HG02678 (cell line): ENCODE measurements around the gene THSD7B.

Experiments
- ATAC-seq: cut with Tn5 transposase; IDR thresholded peaks from one replicate; pipeline ENCODE4 v1.9.1; 2021; ENCODE audit warnings: mild to moderate bottlenecking, moderate library complexity; ENCODE audit not compliant: unreplicated experiment

Gene THSD7B

GRCh38 chr2:137138263-137138662, 372.9 kb downstream of the THSD7B start:
- no peak for ATAC-seq

GRCh38 chr2:137151731-137152130, 386.4 kb downstream of the THSD7B start:
- no peak for ATAC-seq

DNA sequence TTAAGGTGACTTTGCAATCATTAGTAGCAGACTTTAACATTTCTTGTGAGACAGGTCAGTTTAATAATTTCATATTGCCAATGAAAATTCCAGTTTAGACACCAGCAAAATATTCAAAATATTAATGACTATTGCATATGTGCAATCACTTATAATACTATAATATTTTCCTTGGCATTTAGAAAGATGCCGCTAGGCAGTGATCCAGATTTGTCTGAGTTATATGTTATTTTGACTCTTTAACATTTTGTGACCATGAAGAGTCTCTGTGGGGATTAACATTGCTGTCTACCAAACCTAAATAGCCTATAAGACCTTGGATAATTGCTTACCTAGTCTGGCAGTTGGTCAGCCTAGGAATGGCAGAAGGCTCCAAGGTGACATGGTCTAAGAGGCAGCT, 389.6 kb downstream of the THSD7B start:
- ATAC-seq = no peak

DNA sequence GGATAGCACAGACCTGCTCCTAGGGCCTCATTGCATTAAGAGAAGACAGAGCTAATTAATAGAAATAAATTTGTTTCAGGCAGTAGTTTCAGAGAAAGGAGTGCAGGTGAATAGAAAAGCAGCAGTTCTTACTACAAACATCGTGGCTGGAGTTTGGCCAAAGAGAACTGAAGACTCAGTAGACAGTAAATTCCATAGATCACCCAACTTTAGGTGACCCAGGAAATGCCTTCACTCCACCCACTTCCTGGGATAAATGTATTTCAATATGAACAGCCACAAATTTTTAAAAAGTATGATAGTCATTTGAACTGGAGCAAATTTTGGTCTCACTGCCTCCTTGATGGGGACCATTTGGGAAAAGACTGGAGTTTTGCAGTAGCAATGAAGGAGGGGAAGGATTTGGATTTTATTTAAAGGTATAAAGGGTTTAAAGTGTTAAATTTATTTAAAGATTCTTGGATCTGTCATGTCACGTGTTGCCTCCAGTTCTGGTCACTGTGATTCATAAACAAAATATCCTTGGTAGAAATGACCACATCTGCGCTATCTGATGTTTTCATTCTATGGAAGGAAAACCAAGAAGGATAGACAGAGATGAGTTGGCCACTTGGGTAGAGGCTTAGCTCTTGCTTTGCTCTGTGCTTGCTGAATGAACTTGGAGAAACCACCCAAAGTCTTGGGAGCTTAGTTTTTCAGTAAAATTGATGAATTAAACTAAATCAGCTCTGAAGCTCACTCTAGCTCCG, 390.2 kb downstream of the THSD7B start:
- ATAC-seq = no peak

- no peak for ATAC-seq
These were observed 391.0 kb downstream of the THSD7B start for GRCh38 chr2:137156221-137156844.

DNA sequence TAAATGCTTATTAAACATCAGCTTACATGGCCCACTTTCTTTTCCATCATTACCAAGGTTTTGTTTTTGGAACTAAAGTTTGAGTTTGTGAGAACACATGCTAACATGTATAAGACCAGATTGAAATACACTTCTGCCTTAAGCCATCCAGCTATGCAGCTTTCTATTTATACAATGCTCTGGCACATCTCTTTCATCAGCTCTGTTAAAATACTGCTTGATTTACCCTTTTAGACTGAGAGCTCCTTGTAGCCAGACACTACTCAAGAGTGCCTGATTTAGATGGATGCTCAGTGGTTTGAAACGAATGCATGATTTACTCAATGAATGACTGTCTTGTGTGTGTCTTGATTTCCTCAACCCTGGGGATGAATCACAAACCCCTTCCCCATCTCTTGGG, 392.5 kb downstream of the THSD7B start:
- no peak for ATAC-seq

DNA sequence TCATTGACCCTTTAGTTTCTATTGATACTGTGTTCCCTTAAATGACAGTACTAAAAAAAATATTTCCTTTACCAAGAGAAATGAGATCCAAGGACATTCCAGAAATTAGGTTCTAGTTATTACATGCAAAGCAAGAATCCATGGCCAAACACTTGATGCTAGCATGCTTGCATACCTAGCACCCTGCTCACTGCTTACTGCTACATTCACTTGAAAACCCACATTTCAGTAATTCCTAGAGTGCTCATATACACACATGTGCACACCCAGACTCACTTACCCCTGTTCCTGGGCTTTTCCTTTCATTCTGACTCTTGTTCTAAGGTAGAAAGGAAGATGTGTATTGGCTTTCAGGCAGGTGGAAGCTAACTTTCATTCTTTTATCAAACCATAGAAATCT, 395.9 kb downstream of the THSD7B start:
- ATAC-seq = no peak

- ATAC-seq = no peak
These were observed 400.6 kb downstream of the THSD7B start for GRCh38 chr2:137165968-137166367.

GRCh38 chr2:137167651-137168050, 402.3 kb downstream of the THSD7B start:
- ATAC-seq = no peak

DNA sequence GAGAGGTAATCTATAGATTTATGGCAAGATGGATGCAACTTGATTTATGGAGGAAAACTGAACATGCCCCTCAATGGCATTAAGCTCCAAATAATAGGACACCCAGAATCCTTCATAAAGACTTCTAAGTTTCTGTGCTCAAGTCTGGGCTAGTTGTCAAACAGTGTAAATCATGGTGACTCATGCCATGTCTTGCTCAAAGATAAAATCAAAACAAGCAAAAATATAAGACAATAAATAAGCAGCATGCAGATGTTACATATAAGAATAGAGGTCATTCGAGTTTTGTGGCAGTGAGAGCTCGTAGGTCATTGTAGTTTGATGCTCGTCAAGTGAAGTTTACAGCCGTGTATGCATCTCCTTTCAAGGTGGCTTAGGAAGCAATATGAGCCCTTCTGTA, 403.2 kb downstream of the THSD7B start:
- ATAC-seq = no peak

DNA sequence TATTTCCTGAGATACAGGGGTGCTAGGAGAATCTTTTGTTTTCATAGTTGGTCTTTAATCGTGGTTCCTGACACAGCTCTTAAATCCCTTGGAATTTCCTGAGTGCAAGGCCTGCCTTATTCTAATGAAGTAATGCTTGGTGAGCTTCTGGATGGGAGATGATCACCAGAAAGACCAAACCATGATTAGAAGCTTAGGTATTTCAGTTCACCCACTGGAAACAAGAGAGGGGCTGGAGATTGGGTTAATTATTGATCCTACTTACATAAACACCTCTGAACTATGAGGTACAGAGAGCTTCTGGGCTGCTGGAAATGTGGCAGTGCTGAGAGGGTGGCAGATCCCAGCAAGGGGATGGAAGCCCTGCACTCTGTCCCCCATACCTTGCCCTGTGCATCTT, 406.8 kb downstream of the THSD7B start:
- no peak for ATAC-seq

DNA sequence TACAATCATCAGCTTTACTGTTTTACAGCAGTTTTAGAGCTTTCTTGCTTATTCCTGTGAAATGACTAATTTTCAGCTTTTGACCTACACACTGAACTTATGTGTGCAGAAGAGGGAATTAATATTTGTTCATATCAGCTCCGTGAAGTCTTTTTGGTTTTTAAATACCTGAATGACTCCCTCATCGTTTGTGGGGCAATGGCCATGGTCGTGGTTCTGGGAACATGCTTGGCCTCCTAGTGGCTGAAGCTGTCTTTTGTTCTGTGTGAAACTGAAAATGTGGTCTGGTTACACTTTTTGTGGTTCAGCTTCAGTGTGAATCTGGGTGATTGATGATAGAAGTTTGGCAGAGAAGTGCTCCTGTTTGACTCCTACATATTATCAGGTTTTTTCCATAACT, 408.1 kb downstream of the THSD7B start:
- peak; percentile 93 for ATAC-seq

- ATAC-seq = no peak
These were observed 409.9 kb downstream of the THSD7B start for GRCh38 chr2:137175246-137175645.

DNA sequence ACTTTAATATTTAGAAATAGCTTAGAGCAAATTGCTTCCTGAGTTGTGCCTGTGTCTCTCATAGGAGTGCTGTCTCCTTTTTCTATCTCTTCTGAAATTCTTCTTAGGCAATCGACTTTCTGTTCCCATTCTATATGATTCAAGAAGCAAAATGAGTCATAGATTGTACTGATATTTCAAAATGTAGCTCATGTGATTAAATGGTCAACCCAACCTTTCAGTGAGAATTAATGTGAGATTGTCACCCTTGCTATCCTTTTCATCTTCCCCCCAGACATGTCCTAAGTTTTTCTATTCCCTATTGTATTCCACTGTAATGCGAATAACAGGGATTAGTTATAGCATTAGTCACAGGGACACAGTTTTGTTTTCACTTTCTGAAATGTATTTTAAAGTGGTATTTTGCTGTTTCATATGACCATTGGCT, 413.6 kb downstream of the THSD7B start:
- ATAC-seq = no peak

DNA sequence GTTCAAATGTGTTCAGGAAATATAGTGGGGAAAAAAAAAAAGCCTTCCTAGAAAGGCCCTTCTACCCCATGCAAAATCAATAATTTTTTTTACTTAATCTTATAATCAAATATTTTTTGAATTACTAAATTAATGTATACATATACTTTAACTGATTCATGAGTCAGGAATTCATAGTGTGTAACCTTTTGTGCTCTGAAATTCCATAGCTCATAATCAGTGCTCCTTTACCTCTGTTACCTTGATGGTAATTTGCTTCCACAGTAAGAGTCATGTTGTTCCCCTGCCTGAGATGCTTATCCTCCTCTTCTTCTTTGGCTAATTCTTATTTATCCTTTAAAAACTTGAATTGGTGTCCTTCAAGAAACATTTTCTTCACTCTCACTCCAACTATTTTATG, 414.2 kb downstream of the THSD7B start:
- ATAC-seq = no peak

- ATAC-seq = no peak
These were observed 414.7 kb downstream of the THSD7B start for GRCh38 chr2:137180012-137180411.

DNA sequence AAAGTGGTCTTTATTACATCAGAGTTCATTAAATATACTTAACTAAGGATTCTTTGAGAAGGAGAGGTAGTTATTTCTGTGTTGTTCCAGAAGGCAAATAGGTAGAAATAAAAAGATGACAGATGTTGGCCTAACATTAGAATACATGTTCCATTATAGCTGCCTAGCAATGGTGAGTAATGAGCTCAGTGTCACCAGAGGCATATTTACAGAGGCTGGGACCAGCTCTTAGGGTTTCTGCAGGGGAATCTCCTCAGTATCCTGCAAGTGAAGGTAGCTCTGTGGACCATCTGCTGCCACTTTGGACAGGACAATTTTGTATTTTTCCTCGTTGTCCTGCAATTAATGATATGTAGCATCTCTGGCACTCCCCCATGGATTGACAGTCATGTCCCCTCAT, 416.0 kb downstream of the THSD7B start:
- no peak for ATAC-seq

- no peak for ATAC-seq
These were observed 416.7 kb downstream of the THSD7B start for GRCh38 chr2:137182071-137182470.

GRCh38 chr2:137183206-137183898, 418.0 kb downstream of the THSD7B start:
- no peak for ATAC-seq

- no peak for ATAC-seq
These were observed 420.2 kb downstream of the THSD7B start for GRCh38 chr2:137185378-137186078.

DNA sequence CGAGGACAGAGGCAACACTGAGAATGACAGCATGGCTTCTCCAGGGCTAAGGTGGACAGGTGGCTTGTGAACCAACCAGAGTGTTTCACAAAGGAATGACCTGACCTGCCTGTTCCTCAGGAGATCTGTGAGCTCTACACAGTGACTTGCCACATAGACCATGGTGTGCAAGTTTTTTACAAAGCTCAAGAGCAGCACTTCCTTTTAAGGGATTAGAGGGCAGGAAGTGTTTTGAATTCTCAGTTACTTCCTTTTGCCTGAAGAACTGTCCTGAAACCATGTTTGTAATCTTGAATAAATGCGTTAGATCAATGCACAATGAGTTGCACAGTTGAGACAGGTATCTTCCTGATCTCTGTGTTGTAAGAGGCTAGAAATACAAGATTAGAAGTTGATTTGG, 421.9 kb downstream of the THSD7B start:
- ATAC-seq = no peak
